ENCODE results near the gene MB21D2.

Gene MB21D2

GRCh38 chr3:192889679-192890078, 28.0 kb downstream of the MB21D2 start:
- DNase-seq, result no peak

GRCh38 chr3:192888190-192888589, 29.5 kb downstream of the MB21D2 start:
- DNase-seq, result no peak

DNA sequence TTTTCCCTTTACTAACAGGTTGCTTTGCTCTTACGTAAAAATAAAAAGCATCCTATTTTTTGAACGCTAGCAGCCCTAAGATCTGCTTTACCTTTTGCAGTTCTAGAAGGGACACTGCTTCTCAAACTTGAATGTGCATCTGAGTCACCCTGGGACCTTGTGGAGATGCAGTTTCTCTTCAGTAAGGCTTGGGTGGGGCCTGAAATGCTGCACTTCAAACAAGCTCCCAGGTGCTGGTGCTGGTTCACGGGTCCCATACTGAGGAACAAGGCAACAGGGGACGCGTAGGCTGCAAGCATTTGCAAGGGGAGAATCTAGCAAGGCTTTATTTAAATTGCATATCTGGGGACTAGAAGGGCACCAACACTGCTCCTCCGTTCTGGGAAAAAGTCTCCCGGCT, 30.0 kb downstream of the MB21D2 start:
- no peak for DNase-seq

- no peak for DNase-seq
These were observed 30.6 kb downstream of the MB21D2 start for GRCh38 chr3:192887047-192887446.

DNA sequence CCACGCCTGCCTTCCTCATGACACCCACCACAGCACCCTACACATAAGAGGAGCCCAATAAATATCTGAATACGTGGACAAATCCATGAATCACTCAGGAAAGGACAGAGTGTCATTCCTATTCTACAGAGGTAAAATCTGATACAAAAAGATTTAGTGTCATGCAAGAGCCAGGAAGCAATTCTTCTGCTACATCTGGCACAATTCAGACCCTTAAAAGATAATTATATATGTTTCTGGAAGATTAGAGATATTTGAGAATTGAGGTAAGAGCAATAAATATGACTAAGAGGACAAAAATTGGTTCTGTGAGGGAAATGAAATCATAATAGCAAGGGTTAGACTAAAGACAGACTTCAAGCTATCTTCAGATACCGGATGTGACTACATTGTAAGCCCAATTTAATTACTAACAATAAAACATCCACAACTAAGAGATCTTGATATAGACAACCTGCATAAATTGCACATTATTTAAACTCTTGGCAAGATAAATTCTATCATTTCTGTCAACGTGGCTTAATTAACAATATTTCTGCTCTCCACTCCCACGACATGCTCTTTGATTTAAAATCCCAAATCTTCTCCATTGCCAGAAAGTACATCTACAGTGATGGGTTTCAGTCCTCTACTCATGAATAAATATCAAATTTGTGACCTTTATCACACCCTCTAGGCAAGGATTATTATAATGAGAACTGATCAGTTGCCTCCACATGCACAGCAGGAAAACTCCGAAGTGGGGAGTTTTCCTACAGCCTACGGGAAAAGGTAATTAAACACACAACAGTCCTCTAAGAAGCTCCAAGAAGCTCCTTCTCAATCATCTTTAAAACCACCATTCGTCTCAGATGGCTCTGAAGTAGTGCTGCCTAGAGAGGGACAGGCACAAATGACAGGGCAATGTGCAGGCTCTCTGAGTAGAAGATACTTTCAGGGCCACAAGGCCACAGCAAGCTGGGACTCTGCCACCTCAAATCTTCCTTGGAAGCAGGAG, 32.6 kb downstream of the MB21D2 start:
- no peak for DNase-seq

- no peak for DNase-seq
These were observed 34.1 kb downstream of the MB21D2 start for GRCh38 chr3:192883512-192883911.

- no peak for DNase-seq
These were observed 36.4 kb downstream of the MB21D2 start for GRCh38 chr3:192881159-192881786.

- no peak for DNase-seq
These were observed 37.3 kb downstream of the MB21D2 start for GRCh38 chr3:192880313-192880712.

- DNase-seq, result no peak
These were observed 38.2 kb downstream of the MB21D2 start for GRCh38 chr3:192879346-192880031.

- no peak for DNase-seq
These were observed 41.6 kb downstream of the MB21D2 start for GRCh38 chr3:192875971-192876565.

GRCh38 chr3:192870822-192871221, 46.8 kb downstream of the MB21D2 start:
- no peak for DNase-seq

DNA sequence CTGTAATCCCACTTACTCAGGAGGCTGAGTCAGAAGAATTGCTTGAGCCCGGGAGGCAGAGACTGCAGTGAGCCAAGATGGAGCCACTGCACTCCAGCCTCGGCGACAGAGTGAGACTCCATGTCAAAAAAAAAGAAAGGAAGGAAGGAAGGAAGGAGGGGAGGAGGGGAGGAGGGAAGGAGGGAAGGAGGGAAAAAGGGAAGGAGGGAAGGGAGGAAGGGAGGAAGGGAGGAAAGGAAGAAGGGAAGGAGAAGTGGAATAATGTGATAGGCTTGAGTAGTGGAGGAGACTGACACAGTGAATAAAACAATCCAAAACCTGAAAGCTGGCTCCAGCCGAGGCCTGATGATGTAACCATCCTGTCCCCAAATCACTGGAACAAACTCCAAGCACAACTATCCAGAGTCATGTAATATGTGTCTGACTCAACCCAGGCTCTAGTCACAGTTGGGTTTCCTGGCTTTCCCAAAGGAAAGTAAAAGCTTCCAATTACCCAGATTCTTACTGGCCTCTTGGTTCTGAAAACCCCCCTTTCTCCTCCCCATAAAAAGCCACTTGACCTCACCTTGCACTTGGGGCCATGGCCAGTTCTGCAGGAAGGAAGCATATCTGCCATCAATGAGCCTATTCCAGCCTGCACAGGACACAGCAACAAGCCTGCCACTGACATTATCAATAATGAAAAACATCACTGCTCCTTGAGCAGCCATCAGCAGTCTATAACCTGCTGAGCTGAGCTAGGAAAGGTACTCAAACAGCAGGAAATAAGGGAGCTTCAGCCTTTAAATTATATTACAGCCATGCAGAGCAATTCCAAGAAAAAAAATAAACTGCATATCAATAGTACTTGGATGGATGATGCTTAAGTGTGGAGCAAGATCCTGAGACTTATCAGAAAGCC, 48.3 kb downstream of the MB21D2 start:
- DNase-seq, result no peak

DNA sequence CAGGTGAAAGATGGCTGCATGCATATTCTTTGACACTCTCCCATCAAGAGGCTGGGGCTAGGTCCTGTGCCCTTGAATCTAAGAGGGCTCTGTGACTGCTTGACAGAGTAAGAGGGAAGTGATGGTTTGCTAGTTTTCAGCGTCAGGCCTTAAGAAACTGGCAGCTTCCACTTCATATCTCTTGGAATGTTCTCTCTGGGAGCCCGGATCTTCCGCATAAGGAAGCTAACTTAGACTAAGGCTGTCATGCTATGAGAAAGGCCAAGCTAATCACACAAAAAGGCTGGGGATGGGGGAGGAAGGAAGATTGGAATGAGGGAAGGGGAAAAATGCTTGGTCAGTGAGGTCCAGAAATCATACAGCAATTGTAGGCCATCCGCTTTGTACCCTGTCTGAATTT, 50.0 kb downstream of the MB21D2 start:
- DNase-seq, result no peak

DNA sequence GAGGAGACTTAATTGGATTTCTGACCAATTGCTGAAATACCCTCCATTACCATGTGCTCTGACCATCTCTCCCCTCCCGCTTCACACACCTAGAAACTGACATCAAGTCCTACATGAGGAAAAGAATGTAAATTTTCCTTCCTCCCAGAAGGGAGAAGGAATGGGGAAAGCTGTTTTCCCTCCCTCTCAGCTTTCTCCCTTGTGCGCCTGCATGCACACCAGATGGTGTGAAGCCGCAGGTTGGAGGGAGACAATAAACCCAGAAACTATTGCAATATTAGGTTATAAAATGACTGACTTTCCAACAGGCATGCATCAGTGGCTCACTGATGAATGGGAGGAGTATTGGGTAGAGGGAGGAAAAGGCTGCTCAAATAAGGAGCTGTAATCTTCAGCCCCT, 50.9 kb downstream of the MB21D2 start:
- no peak for DNase-seq

DNA sequence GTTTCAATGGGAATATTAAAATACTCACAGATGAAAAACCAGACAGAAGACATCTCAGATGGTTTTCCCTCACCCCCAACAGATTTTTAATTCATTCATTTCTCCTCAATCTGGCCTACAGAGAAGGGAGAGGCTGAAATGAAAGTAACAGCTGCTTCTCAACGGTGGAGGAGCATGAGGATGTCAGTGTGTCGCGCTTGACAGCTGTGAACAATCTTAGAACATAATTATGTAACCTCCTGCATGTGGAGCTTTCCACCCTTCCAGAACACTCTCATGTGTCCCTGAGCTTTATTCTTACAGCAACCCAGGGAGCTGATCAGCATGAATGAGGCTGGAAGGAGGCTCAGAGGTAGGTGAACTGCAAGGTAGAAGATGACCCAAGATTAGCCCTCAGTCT, 52.7 kb downstream of the MB21D2 start:
- no peak for DNase-seq

GRCh38 chr3:192863091-192863420, 54.6 kb downstream of the MB21D2 start:
- no peak for DNase-seq

- DNase-seq, result no peak
These were observed 55.1 kb downstream of the MB21D2 start for GRCh38 chr3:192862408-192863090.

DNA sequence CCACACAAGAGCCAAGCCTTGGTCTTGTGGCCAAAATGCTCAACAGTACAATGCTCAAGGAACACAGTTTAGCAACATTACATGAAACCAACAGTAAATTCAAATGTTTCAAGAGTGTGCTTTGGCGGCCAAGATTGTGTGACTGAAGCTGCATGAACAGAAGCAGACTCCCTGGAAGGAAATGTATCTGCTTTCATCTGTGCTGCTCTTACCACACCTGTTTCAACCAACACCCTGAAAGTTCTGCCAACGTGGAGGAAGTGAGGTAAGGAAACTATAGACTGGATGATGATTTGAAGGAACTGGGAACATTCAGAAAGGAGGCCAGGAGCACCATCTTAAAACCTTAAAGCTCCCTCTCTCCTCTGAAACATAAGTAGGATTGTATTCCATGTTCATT, 55.7 kb downstream of the MB21D2 start:
- DNase-seq, result no peak

DNA sequence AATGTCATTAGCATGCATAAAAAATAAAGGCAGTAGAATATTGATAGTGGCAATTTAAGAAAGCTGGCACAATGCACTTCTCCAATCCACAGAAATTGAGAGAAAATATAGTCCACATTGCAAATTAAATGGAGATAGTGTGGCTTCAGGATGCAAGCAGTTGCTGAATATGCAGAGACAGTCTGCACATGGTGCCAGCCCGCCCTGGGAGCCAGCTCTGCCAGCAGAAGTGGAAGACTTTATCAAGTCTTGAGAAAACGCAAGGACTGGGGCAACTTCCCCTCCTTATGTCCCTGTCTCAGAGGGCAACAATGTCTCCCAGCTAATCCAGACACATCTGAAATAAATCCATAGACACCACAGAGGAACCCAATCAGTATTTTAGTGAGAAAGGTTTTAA, 57.2 kb downstream of the MB21D2 start:
- DNase-seq, result no peak

- DNase-seq, result no peak
These were observed 58.6 kb downstream of the MB21D2 start for GRCh38 chr3:192858849-192859585.

DNA sequence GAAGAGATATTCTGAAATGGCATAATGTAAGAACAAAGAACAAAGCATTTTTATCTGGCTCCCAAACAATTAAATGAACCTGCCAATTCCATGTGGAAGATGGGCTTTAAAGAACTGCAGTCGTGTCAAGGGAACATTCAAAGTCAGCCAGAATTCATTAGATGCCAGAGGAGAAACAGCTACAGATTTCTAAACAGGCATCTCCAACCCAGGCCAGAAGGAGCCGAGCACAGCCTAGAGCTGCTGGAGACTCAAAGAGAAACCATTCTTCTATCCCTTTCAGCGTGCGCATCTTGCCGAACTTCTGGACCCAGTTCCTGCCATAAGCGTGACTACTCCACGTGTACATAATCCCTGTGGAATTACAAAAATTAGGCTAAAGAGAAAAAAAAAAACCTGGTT, 60.4 kb downstream of the MB21D2 start:
- no peak for DNase-seq

All from NCI-H1436 (cell line).